HS-5 (cell line): ENCODE data around the gene TMEM231.
A peak's percentile ranks its signal among the peaks of the same experiment; 100 is the strongest.
"Not testable (repeated sequence)": the region's sequence is repeated elsewhere in the genome, so short reads cannot be mapped to it uniquely, and the experiment has no call there.

Experiments used
- DNase-seq: peaks from one replicate; pipeline ENCODE4 v3.0.0-alpha.2; 2012; ENCODE audit warnings: low read depth

TMEM231 gene

DNA sequence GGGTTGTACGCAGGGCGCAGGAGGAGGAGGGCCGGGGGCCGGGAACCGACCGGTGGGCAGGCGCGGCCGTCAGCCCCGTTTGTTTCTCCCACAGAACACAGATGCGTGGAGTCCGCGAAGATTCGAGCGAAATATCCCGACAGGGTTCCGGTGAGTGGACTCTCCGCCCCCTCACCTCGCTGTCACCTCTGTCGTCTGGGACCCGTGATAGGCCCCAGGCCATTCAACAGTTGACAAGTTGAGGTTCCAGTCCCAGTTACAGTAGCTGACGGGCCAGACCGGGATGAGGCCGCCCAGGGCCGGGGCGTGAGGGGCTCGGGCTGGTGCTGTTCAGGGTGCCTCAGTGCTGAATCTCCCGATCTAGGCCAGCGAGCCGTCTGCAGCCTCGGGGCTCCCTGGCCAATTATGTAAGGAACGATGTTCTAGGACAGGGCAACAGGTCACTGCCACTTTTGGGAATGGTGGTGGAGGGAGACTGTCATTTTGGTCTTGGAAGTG is 10.8 kb upstream of the TMEM231 start:
- DNase-seq: no peak

DNA sequence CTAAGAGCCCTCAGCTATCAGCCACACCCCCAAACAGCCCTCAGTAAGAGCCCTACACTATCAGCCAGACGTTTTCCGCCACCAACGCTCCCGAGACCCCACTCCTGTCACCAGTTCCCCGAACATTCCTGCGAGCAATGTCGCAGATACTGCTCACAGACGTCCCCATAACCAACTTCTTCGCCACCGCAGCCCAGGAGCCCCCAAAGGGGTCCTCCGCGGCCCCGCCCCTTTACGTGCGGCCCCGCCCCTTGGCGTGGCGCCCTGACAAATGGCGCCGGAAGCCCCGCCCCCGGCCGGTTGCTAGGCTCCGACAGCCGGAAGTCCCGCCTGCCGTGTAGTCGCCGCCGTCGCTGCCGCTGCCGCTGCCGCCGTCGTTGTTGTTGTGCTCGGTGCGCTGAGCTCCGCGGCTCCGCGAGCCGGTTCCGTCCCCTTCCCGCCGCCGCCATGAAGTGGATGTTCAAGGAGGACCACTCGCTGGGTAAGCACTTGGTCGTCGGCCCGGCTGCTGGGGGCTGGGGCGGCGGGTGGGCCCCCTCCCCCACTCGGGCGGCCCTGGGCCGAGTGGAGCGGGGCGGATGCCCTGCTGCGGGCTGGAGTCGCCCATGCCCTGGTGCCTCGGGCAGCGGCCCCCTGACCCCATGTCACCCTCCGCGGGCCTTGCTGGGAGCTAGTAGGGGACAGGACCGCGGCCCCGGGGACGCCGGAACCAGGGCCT is 10.1 kb upstream of the TMEM231 start, which contains the start of gene GABARAPL2:
Gene GABARAPL2, plus strand, starts transcription at position 340 of the 718 bp plus-strand sequence. Its CDS starts 108 bp downstream, at position 448.
- DNase-seq: peak; percentile 77

DNA sequence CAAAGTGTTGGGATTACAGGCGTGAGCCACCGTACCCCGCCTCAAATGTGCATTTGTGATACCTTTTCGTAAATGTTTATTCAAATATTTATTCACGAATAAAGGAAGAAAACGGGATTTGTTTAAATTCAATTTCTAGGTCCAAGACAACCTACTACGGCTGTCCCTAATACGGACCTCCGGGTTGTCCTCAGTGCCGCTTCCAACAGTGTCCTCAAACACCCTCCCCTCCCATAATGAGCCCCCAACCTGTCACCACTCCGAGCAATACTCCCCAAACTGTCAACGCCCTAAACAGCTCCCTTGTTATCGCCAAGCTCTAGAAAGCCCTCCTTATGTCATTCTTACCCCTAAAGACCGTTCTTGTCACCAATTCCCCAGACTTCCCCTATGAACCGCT is 9.6 kb upstream of the TMEM231 start:
- no peak for DNase-seq

DNA sequence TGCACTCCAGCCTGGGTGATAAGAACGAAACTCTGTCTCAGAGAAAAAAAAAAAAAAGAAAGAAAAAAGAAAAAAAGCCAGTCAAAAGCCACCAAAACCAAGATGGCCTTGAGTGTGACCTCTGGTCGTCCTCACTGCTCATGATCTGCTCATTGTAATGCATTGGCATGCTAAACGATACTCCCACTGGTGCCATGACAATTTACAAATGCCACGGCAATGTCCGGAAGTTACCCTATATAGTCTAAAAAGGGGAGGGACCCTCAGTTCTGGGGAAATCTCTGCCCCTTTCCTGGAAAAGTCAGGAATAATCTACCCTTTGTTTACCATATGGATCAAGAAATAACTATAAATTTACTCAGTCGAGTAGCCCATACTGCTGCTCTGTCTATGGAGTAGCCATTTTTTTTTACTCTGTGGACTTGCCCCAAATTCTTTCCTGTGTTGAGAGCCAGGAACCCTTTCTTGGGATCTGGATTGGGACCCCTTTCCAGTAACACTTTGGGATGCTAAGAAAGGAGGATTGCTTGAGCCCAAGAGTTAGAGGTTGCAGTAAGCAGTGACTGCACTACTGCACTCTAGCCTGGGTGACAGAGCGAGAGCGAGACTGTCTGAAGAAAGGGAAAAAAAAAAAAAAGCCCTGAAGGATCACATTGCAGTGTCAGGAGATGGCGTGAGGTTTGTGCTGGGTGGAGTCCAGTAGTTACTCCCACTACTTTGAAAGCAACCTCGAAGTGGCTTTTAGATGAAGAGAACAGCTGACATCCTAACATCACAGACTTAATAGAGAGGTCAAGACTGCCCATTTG is 3.7 kb upstream of the TMEM231 start:
- no peak for DNase-seq

DNA sequence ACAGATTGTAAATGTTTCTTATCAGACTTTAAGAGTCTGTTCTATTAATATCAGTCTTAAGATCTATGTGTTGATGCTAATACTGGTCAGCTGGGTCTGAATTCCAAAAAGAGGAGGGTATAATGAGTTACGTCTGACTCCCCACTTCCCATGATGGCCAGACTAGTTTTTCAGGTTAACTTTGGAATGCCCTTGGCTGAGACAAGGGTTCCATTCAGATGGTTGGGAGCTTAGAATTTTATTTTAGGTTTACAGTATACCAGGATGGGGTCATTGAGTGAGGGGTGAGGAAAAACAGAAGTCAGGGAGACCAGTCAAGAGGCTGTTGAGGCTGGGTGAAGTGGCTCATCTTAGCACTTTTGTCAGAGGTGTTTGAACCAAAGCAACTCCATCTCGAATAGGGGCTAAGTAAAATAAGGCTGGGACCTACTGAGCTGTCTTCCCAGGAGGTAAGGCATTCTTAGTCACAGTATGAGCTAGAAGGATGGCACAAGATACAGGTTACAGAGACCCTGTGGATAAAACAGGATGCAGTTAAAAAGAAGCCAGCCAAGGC is 2.9 kb upstream of the TMEM231 start:
- no peak for DNase-seq

DNA sequence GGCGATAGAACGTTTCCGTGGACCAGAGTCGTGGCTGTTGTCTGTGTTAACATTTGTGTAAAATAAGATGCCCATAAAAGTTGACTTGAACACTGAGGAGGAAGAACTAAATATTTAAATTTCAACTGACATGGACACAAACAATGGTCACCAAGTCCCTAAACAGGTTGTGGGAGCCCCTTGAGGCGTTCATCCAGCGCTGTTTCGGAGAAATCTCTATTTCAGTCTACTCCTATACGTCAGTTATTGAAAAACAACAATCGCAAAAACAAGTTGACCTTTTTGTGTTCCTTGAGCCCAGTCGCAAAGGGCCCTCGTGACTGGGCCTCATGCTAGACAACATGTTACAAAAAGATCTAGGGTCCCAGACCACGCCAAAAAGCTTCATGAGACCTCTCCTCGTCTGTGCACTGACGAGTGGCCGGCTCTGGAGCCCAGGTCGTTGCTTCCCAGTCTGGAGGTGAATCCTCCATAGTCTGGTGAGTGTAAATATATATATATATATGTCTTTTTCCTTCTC is 439 bp upstream of the TMEM231 start:
- DNase-seq: no peak

DNA sequence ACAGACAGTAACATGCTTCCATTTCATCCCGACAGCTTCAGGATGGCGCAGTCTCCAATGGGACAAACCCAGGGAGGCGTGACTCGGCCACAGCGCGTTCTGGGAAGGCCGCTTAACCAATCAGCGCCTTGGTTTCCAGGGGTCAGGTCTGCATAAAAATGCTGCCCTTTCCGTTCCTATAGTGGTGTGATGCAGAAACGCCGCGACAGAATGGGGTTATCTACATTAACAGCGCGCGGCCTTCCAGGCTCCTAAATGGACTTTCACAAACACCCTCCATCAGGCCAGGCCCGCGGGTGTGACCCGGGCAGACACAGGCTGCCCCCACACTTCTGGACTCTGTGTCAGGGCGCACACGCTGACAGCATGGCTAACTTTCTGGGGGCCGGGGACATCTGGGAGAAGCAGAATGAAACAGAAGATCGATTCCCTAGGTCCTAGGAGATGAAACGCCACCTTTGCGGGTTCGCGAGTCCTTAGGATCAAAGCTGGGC is 792 bp downstream of the TMEM231 start:
- DNase-seq: peak; percentile 93

DNA sequence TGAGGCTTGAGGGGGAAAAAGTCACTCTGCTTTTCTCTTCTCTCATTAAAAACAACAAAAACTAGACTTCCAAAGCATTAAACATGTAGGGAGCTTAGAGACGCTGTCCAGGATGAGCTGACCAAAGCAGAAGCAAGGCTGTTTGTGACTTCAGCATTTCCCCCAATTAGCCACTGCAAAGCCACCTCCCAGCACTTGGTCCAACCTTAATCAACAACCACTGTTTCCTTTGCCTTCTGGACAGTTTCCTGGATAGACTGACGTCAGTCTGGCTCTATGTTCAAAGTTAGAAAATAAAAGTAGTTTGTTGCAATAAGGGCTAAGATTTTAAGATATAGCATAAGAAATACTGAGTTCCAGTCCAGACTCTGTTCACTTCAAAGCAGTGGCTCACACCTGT is 3.1 kb downstream of the TMEM231 start:
- DNase-seq: no peak

DNA sequence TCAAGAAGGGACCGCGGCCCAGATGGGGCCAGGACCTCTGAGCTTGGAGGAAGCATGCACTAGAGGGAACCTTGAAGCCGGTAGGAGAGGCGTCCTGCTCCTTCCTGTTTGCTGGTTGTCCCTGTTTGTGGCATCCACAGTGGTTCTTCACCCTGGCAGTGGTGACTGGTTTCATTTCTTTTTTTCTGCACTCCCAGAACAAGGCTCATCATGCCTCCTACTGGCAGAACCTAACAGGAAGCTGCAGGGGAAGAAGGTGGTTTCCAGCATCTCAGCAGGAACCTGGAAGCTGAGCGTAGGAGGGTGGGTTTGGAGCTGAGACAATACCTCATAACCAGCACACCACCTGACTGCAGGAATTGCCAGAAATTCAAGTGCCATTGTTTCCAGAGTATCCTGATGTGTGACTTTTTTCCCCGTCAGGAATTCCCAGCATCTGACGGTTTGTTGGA is 5.8 kb downstream of the TMEM231 start:
- DNase-seq: no peak

DNA sequence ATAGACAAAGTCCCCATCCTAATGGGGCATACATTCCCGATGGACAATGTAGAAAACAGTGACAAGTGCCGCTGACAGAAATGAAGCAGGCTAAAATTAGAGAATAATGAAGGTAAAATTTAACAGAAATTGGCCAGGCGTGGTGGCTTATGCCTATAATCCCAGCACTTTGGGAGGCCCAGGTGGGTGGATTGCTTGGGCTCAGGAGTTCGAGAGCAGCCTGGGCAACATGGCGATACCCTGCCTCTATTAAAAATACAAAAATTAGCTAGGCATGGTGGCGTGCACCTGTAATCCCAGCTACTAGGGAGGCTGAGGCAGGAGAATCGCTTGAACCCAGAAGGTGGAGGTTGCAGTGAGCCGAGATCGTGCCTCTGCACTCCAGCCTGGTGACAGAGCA is 7.6 kb downstream of the TMEM231 start:
- not testable (repeated sequence) for DNase-seq

DNA sequence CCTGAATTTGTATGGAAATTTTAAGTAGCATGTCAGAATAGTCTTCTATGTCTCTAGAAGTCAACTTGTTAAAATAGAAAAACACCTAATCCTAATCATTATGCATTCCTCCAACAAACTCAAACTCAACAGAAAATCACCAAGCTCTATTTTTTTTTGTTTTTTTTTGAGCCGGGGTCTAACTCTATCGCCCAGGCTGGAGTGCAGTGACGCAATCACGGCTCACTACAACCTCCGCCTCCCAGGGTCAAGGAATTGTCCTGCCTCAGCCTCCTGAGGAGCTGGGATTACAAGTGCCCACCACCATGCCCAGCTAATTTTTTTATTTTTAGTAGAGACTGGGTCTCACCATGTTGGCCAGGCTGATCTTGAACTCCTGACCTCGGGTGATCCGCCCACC is 9.8 kb downstream of the TMEM231 start:
- DNase-seq: no peak

DNA sequence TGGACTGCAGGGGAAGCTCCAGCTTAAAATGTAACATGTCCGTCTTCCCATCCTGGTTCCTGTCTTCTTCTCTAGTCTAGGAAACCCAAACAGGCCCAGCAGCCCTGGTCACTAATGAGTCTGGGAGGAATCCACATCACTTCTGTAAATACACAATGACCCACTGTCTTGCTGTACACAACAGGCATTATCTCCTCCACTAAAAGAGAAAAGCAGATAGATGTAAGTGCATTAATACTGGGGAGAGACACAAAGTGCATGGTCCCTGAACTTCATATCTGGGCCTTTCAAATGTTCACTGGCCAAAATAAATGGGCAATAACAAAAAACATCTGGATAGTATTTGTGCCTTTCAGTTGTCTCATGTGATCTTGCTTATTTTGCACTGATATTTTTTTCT is 10.2 kb downstream of the TMEM231 start:
- DNase-seq: not testable (repeated sequence)

DNA sequence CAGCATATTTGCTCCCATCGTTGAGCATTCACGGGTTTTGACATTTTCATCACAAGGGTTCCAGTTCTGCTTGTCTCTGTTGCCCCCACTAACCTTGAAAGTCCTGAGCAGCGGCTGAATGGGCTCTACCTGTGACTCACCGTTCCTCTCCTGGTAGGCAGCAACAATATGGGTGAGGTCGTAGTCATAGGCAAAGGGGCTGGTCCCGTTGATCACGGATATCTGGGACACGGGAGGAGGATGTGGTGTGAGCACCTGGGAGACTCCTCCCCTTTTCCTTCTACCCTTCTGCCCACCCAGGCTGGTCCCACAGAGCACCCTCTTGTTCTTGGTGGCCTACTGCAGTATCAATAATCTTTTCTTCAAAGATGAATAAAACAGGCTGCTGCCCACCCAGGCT is 13.6 kb downstream of the TMEM231 start:
- not testable (repeated sequence) for DNase-seq

DNA sequence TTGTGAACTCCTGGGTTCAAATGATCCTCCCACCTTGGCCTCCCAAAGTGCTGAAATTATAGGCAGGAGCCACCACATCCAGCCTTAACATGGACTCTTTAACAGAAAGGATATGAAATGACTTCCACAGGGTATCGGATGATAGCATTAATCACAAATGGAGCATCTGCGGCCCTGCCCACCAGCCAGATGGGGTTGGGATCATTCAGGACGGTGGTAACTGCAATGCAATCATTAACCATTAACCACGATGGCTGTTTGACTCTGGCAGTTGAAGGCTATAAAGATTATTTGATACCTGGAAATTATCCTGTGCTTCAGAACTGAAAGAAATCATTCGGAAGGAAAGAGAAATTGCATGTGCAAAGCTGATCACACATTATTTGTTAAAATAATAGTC is 14.8 kb downstream of the TMEM231 start:
- DNase-seq: no peak

DNA sequence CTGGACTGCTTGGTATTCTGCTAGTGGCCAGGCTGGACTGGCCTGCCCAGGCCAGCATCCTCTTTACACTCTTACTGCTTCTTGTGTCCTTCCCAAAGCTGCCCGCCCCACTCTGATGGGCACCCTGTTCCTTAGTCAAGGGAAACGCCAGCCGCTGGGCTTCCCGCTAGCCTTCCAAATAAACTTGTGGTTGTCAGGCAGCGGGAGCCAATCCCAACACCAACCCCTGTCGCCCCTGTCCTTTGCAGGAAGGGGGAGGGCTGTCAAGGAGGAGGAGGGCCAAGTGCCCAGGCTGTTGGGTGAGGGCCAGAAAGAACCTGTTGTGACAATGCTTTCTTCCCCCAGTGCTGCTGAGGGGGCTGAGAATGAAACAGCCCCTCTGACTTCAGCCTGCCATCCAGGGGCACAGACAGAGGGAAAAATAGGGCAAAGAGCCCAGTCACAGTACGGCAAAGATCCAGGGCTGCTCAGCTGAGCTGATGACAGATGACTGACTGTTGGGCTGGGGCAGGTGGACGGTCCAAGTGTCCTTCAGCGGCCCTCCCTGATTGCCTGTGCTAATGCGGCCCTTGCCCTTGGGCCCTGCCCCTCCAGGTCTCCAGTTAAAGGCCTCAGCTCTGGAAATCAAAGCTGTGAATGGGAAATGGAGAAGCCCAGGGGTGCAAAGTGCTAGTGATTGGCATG is 17.0 kb downstream of the TMEM231 start:
- DNase-seq: not testable (repeated sequence)

DNA sequence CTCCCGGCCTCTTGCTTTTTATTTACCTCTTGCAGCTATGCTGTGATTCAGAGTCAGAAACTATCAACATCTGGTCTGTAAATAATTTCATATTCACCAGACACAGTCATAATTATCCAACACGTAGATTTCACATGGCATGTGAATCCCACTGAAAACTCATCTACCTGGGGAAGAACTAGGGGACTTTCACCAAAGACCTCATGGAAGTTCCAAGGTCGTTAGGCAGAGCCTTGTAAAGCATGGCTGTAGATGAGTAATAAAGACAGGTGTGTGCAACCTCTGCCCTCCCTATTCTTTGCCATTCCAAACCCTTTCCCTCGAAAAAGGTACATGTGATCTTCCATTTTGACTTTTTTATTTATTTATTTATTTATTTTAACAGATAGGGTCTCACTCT is 18.3 kb downstream of the TMEM231 start:
- no peak for DNase-seq

DNA sequence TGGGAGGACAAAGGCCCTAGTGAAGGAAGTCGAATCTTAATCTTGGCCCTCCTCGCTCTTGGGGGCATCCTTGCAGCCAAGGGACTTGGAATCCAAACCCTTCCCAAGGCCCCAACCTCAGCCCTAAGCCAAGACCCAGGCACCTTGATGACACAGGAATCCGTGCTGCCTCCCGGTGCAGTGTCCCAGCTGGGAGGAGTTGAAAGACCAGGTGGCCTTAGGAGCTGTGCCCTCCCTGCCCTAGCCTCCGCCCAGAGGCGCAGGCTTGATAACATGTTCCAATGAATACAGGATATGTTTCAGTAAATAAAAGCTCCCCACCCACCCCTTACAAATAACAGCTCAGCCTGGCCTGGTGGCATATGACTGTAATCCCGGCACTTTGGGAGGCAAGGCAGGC is 20.2 kb downstream of the TMEM231 start, which contains the start of gene CHST5:
Gene CHST5, minus strand, starts transcription at position 208 of the 400 bp plus-strand sequence. CDS start 5,724 bp downstream, outside the sequence.
- DNase-seq: no peak

DNA sequence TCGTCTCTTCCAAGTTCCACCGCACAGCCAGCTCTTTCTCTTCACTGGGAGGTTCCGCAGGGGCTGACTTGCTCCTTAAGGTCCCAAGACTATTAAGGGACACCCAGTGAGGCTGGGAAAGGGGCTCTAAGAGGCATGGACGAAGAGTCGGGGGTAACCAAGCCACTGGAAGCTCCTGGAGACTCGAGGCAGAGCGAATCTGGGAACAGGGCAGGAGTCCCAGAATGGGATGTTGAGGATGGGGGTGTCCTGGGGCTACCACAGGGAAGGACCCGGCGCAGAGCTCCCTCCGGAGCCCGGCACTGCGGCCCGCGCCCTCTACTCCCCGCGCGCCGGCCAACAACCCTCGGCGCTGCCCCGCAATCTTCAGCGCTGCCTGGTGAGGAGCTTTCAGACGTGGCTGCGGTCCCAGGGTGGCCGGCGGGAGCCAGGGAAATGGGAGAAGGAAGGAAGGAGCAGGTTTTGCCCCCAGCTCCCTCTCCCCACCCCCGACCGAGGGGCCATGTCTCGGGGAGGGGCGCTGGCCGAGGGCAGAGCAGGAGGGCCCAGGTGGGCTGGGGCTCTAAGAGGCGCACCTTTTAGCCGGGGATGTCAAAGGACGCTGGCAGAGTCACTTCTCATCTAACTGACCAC is 20.7 kb downstream of the TMEM231 start:
- no peak for DNase-seq

DNA sequence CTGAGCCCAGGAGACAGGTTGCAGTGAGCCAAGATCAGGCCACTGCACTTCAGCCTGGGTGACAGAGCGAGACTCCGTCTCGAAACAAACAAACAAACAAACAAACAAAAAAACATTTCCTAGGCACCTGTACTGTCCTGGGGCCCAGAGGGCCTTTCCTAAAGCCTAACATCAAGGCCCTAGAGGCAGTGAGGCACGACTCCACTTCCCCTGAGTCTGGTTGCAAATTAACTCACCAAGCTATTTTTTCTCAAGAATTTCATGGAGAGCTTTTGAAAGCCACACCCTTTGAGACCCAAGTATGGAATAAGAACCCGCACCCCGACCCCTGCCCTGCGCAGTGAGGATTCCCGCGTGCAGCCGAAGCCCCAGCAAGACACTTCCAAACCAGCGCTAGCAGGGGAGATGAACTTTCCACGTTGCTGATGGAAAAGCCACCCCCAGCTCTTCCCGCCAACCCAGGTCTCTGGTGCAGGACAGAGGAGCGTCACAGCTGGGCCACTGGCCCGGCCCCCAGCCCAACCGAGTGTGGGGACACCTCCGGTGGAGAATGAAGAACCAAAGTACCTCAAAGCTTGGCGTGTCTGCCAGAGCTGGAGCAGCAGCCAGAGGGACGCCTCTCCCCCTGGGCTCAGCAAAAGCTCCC is 21.4 kb downstream of the TMEM231 start:
- no peak for DNase-seq

DNA sequence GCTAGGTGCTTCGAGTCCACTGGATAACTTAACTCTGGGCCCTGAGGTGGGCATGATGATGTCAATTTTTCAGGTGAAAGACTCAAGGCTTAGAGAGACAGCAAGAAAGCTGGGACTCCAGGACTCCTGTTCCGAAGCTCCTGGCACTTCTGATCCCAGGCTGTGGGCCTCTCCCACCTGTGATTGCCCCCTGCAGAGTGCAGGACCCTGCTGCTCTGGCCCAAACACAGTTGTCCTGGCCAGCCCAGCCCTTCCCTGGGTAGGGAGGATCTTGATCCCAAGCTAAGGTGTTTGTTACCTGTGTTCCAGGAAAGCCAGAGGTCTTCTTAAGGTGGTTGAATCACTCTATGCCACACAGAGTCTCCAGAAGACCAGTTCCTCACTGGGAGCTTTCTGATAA is 23.3 kb downstream of the TMEM231 start:
- DNase-seq: no peak
